ENCODE data around the gene TEP1.

Gene TEP1

GRCh38 chr14:20429801-20430669 is 16.7 kb upstream of the TEP1 start:
- DNase-seq (ENCODE audit: low spot score): no peak

GRCh38 chr14:20428802-20429201 is 15.5 kb upstream of the TEP1 start:
- DNase-seq (ENCODE audit: low spot score): no peak

- no peak for DNase-seq (ENCODE audit: low spot score)
Observed at GRCh38 chr14:20428010-20428365, 14.7 kb upstream of the TEP1 start.

GRCh38 chr14:20427231-20428009 is 14.1 kb upstream of the TEP1 start:
- peak; percentile 66 for DNase-seq (ENCODE audit: low spot score)

GRCh38 chr14:20424851-20425250 is 11.6 kb upstream of the TEP1 start:
- no peak for DNase-seq (ENCODE audit: low spot score)

- no peak for DNase-seq (ENCODE audit: low spot score)
Observed at GRCh38 chr14:20422886-20423285, 9.6 kb upstream of the TEP1 start.

GRCh38 chr14:20421267-20421666 is 8.0 kb upstream of the TEP1 start:
- no peak for DNase-seq (ENCODE audit: low spot score)

- DNase-seq (ENCODE audit: low spot score): no peak
Observed at GRCh38 chr14:20419419-20419818, 6.1 kb upstream of the TEP1 start.

- no peak for DNase-seq (ENCODE audit: low spot score)
Observed at GRCh38 chr14:20418501-20418909, 5.2 kb upstream of the TEP1 start.

GRCh38 chr14:20417250-20418186 is 4.2 kb upstream of the TEP1 start:
- DNase-seq (ENCODE audit: low spot score): no peak

GRCh38 chr14:20416223-20416622 is 2.9 kb upstream of the TEP1 start:
- DNase-seq (ENCODE audit: low spot score): no peak

GRCh38 chr14:20415782-20416206 is 2.5 kb upstream of the TEP1 start:
- DNase-seq (ENCODE audit: low spot score): peak; percentile 75

- DNase-seq (ENCODE audit: low spot score): peak; percentile 31
Observed at GRCh38 chr14:20413744-20414082, 412 bp upstream of the TEP1 start.

- no peak for DNase-seq (ENCODE audit: low spot score)
Observed at GRCh38 chr14:20412411-20412810, 890 bp downstream of the TEP1 start.

- DNase-seq (ENCODE audit: low spot score): peak; percentile 52
Observed at GRCh38 chr14:20409226-20409625, 4.1 kb downstream of the TEP1 start.

- DNase-seq (ENCODE audit: low spot score): no peak
Observed at GRCh38 chr14:20403521-20403920, 9.8 kb downstream of the TEP1 start.

- DNase-seq (ENCODE audit: low spot score): no peak
Observed at GRCh38 chr14:20400965-20401593, 12.2 kb downstream of the TEP1 start.

GRCh38 chr14:20400589-20400964 is 12.7 kb downstream of the TEP1 start:
- no peak for DNase-seq (ENCODE audit: low spot score)

GRCh38 chr14:20397511-20397910 is 15.8 kb downstream of the TEP1 start:
- no peak for DNase-seq (ENCODE audit: low spot score)

- DNase-seq (ENCODE audit: low spot score): no peak
Observed at GRCh38 chr14:20391505-20391904, 21.8 kb downstream of the TEP1 start.

- no peak for DNase-seq (ENCODE audit: low spot score)
Observed at GRCh38 chr14:20388159-20388558, 25.1 kb downstream of the TEP1 start.

GRCh38 chr14:20387576-20387975 is 25.7 kb downstream of the TEP1 start:
- DNase-seq (ENCODE audit: low spot score): no peak
